EH (cell line): ENCODE results near the gene SLC12A4.
"Not testable (repeated sequence)": the region's sequence is repeated elsewhere in the genome, so short reads cannot be mapped to it uniquely, and the experiment has no call there.

Experiments used
- DNase-seq: peaks from one replicate; pipeline ENCODE4 v3.0.0-alpha.2; 2015; ENCODE audit warnings: low read depth

Gene SLC12A4

GRCh38 chr16:67987460-67988160 is 19.2 kb upstream of the SLC12A4 start:
- DNase-seq, result peak; percentile 56

GRCh38 chr16:67986949-67987348 is 18.5 kb upstream of the SLC12A4 start:
- no peak for DNase-seq

DNA sequence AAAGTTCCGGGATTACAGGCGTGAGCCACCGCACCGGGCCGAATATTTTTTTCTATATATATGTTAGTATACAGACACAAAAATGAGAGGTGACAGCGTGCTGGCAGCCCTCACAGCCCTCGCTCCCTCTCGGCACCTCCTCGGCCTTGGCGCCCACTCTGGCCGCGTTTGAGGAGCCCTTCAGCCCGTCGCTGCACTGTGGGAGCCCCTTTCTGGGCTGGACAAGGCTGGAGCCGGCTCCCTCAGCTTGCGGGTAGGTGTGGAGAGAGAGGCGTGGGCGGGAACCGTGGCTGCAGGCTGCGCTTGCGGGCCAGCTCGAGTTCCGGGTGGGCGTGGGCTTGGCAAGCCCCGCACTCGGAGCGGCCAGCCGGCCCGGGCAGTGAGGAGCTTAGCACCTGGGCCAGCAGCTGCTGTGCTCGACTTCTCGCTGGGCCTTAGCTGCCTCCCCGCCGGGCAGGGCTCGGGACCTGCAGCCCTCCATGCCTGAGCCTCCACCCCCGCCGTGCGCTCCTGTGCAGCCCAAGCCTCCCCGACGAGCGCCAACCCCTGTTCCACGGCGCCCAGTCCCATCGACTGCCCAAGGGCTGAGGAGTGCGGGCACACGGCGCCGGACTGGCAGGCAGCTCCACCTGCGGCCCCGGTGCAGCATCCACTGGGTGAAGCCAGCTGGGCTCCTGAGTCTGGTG is 13.7 kb upstream of the SLC12A4 start:
- no peak for DNase-seq

GRCh38 chr16:67979955-67980678 is 11.7 kb upstream of the SLC12A4 start, which contains the start of gene DPEP3:
Gene DPEP3 (minus strand): TSS chr16:67980499. CDS start chr16:67980380, 119 bp downstream.
- DNase-seq, result no peak

- no peak for DNase-seq
Observed at GRCh38 chr16:67977469-67978227, 9.2 kb upstream of the SLC12A4 start.

GRCh38 chr16:67977005-67977404 is 8.6 kb upstream of the SLC12A4 start:
- DNase-seq, result no peak

- no peak for DNase-seq
Observed at GRCh38 chr16:67976205-67976604, 7.8 kb upstream of the SLC12A4 start.

- no peak for DNase-seq
Observed at GRCh38 chr16:67975321-67976105, 7.1 kb upstream of the SLC12A4 start.

GRCh38 chr16:67972285-67972684 is 3.8 kb upstream of the SLC12A4 start:
- DNase-seq, result not testable (repeated sequence)

GRCh38 chr16:67971111-67971510 is 2.7 kb upstream of the SLC12A4 start:
- DNase-seq, result no peak

DNA sequence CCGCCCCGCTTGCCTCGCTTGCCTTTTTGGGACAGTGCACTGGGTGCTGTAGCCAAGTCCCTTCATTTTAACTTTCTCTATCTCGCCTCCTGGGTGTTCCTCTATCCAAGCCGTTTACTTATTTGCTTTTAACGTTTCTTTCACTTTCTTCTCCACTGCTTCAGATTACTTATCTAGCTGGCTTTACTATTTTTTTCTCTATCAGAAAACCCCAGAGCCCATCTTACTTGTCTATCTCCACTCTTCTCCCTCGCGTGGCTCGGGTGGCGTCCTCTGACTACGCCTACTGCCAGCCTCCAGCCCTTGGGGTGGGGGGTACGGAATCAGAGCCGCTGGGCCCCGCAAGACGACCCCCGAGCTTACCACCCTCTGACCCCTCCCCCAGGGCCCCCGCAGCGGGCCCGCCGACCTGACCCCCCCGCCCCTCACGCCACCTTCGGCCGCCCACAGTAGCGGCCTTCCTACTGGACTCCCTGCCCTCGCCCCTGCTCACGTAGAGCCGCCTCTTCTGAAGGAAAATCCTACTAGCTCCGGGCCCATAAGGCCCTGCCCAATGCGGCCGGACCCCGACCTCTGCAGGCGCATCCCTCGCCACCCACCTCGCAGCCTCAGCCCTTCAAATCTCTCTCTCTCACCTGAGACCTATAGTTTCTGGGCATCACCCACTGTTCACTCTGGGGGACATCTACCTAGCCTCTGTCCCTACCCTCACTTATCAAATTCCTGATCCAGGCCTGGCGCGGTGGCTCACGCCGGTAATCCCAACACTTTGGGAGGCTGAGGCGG is 1.0 kb upstream of the SLC12A4 start:
- DNase-seq, result peak; percentile 25

GRCh38 chr16:67967958-67968399 is 458 bp downstream of the SLC12A4 start:
- peak; percentile 58 for DNase-seq

DNA sequence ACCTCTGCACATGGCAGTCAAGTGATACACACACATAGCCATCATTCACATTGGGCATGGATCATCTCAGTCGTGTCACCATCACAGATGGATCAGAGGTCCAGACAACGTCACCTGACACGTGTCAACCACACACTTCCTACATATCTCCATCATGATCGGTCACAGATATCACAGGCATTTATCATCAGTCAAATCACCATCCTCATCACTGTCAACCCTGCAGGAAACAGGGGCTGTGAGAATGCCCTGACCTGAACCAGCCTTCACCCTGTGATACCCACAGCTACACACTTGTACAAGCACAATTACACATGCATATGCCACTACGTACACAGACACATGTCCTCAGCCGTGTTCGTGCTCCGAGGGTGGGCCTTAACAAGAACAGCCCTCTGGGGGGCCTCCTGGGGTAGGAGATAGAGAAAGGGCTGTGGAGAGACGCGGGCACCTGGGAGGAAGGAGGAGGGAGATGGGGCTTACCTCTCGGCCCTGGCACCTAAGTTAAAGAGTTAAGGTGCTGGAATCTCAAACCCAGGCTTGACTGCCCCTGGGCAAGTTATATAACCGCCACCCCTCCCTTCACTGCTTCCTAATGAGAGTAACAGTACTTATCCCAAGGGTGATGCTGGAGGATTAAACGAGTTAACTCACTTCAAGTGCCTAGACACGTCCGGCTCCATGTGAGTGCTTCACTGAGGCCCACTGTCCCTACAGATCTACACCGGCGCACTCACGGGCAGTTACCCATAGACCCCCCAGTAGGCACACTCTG is 1.1 kb downstream of the SLC12A4 start:
- DNase-seq, result peak; percentile 65

GRCh38 chr16:67966549-67967182 is 1.8 kb downstream of the SLC12A4 start:
- peak; percentile 83 for DNase-seq

- DNase-seq, result peak; percentile 32
Observed at GRCh38 chr16:67965668-67966548, 2.5 kb downstream of the SLC12A4 start.

DNA sequence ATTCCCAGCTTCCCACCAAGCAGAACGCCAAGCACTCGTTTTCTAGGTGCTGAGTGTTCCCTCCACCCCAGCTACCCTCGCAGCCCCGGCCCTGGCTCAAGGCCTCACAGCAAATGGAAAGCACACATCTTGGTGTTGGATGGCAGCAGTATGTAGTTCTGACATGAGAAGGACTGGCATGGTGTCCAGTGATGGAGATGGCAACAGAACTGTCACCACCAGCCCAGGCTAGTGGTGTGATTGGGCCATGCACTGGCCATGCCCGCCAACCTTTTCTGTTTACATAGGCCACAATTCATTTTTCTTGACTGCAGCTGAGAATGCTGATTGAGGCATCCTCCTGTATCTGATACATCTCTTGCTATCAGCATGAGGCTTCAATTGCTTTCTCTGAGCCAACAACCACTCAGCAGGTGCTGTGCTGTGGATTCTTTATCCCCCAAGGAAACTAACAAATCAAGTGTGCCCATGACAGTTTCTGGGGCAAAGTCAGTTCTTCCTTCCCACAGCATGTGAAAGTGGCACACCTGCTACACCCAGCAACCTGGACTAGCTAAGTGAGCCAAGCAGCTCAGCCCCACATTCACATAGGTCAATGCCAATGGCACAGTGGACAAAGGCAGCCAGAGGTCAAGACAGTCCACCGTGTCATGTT is 3.8 kb downstream of the SLC12A4 start:
- no peak for DNase-seq

GRCh38 chr16:67963662-67964321 is 4.6 kb downstream of the SLC12A4 start:
- no peak for DNase-seq
